GM18508 (cell line): ENCODE results near the gene EML1.
A peak's percentile ranks its signal among the peaks of the same experiment; 100 is the strongest.

Experiments
- ATAC-seq: cut with Tn5 transposase; IDR thresholded peaks from one replicate; pipeline ENCODE4 v1.9.1; 2021; ENCODE audit warnings: moderate number of reproducible peaks; ENCODE audit not compliant: insufficient read depth, unreplicated experiment

Gene EML1

DNA sequence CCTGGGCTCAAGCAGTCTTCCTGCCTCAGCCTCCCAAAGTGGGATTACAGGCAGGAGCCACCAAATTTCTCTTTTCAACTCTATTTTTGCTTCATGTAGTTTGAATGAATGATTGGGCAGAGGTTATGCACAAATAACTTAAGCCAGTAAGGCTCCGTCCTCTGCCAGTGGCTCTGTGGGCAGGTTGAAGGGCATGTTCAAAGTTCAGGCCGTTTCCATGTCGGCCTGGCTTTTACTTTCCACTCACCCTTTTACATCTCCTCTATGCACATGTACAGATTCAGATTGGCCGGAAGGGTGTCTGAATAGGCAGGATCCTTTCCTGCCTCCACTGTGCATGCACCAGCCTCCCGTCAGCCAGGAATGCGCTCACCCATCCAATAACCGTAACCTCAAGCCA is 132.3 kb downstream of the EML1 start:
- ATAC-seq: no peak

- ATAC-seq: no peak
These were observed 135.8 kb downstream of the EML1 start for GRCh38 chr14:99928963-99929362.

DNA sequence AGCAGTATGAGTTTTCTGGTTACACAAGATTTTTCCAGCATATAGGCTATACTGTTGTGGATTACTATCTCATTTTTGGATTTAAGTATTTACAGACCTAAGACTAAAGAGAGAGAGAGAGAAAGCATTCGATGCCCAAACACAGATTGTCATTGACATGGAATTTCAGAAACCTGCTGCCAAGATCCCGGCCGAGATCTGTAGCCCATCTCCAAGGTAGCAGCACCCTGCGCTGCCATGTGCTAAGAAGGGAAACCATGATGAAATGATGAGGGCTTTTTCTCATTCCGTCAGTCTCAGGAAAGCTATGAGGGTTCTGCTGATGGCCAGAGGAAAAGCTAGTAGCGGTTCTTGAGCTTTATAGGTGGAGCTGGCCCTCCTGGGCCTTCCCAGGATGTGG is 136.4 kb downstream of the EML1 start:
- ATAC-seq: no peak

DNA sequence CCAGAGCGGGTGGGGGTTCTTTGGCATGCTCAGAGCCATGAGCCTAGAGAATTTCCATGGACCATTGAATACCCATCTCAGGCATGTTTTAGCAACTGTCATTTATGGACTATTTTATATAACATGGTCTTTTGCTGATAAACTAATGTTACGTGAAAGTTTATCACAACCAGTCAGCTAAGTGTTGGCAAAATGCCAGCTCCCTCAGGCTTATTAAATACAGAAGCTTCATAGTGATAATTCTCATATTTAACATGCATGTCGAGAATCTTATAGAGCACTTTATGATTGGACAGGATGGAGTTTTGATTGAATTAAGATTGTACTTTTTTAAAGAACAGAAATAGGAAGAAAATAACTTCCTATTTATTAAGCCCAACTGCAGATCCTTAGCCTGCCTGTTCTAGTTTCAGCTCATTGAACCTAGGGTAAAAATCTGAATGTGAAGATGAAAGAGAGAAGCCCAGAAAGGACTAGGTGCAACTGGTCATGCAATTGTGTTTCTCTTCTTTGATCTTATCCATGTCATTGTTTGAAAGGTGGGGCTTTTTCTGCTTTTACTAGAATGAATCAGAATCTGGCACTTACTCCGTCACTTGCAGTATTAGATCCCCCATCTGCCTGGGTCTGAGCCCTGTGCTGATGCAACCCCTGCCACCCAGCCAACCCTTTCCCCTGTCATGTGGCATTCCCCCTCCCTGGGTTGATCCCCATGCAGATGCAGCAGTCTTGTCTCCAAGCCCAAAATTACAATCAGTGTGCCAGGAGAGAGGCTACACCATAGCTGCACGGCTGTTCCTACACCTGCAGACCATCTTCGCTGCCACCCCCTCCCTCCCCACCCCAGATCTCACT is 137.4 kb downstream of the EML1 start:
- peak; percentile 76 for ATAC-seq

- ATAC-seq: no peak
These were observed 138.1 kb downstream of the EML1 start for GRCh38 chr14:99931308-99931707.

- no peak for ATAC-seq
These were observed 142.8 kb downstream of the EML1 start for GRCh38 chr14:99936056-99936455.

- ATAC-seq: no peak
These were observed 143.7 kb downstream of the EML1 start for GRCh38 chr14:99936738-99937474.

DNA sequence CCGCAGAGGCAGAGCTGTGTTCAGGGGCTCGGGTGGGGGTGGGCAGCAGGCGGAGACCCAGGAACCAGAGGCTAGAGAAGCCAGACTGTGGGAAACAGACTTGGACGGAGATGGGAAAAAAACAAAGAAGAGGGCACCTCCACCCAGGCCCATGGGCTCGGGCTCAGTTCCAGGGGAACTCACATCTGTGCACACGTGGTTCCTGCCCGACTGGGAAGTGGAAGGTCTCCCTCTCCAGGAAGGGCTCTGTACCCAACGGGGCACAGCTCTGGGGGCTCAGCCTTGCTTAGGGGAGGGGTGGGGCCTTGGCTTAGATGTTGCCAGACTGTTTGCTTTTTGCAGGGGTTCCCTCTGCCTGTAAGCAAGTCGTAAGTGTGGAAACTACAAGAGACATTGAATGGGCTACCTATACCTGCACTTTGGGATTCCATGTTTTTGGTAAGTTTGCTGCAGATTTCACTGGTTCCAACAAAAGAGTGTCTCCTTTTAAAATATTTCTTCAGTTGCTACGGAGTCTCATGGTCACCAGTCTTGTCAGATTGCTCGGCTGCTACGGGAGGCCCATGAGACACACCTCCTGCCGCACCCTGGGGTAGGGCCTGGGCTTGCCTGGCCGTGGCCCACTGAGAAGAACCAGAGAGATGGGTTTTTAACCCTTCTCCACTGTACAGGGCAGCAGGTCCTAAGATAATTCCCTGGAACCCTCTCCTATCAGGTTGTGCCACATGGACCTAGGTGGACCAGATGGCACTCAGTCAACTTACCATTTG is 144.4 kb downstream of the EML1 start:
- no peak for ATAC-seq

DNA sequence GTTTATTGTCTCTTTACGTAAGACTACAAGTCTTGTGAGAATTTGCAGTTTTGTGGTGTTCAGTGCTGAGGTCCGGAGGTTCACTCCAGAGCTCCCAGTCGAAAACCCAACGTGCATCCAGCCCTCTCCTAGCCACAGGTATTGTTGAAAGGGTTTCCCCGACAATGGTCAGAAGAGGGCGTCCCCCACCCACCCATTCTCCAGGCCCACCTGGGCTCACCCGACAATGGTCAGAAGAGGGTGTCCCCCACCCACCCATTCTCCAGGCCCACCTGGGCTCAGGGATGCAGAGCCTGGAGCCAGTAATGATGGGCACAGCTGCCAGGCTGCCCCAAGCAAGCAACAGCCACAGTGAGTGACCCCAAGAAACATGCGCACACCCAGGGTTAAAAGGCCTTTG is 145.2 kb downstream of the EML1 start:
- no peak for ATAC-seq

- no peak for ATAC-seq
These were observed 145.7 kb downstream of the EML1 start for GRCh38 chr14:99938896-99939295.

- ATAC-seq: no peak
These were observed 146.2 kb downstream of the EML1 start for GRCh38 chr14:99939421-99939820.

DNA sequence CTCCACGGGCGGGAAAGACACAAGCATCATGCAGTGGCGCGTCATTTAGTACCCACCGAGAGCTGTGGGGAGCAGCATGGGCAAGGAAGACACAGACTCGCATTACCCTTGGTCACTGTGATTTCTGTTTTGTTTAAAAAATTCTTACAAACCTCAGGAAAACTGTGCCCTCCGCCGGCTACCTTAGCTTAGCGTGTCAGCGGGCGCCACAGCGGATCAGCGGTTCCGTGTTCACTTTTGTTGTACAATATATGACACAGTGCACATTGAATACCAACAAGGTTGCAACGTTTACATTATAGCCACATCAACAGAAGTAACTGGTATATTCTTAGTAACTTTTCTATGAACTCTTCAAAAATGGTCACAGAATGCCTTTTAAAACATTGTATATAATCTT is 146.9 kb downstream of the EML1 start:
- no peak for ATAC-seq

GRCh38 chr14:99941211-99941610 is 148.0 kb downstream of the EML1 start:
- ATAC-seq: no peak

GRCh38 chr14:99943620-99944019 is 150.4 kb downstream of the EML1 start:
- ATAC-seq: no peak

GRCh38 chr14:99944241-99944651 is 151.0 kb downstream of the EML1 start:
- no peak for ATAC-seq

DNA sequence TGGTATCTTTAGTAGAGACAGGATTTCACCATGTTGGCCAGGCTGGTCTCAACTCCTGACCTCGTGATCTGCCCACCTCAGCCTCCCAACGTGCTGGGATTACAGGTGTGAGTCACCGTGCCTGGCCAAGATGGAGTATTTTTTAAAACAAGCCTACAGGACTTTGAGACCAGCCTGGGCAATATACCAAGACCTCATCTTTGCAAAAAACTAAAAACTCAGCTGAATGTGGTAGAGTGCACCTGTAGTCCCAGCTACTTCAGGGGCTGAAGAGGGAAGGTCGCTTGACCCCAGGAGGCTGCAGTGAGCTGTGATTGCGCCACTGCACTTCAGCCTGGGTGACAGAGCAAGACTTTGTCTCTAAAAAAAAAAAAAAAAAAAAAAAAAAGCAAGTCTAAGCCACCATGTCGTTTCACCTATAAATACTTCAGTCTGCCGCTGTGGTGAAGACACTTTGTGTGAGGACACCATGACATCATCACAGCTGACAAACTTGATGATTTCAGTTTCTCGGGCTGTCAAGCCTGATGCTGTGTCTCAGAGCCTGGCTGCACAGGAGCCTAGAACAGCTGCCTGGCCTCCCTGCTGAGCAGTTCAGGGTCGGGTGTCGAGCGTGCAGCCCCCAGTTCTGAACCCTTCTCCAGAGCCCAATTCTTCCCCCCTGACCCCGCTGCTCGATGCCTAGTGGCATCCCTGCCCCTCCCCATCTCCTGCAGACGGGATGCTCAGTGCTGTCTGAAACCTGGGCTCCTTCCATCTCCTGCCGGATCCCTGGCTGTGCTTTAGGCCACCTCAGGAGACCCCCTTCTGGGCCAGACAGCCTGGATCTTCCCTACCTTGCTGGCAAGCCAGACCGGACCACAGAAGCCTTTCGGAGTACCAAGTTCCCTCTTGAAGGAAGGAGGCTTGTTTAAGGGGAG is 152.8 kb downstream of the EML1 start:
- no peak for ATAC-seq

DNA sequence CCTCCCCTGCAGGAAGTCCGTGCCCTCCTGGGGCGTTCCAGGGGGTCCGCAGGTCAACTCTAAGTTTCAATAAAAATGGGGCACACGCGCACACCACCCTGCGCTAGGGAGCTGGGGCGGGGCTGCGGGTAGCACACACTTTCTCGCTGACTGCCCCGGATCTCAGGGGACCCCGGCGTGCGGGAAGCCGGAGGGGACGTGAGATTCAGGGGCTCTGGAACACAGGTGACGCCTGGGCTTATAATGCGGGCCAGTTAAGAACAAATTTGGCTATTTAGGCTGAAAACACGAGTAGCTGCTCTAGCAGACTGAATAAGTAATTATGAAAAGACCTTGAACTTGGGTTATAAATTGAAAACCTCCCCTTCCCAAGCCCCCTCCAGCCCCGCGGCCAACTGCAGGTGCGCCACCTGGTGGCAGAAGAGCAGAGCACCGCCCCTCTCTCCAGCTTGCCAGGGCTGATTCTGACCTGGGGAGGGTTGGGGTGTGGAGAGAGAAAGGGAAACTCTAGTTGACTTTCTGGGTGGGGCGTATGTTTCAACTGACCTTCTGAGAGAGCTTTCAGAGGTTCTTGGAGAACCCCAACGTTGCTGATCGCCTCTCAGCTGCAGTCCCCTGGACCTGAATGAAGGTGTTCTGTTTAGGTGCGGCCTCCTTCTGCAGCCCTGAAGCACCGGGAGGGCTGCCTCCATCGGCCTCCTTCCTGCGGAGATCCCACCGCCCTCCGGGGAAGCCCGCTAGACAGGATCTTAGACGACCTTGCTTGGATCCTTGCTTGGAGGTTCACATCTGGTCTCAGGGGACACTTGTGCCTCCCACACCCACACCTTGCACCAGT is 153.7 kb downstream of the EML1 start:
- no peak for ATAC-seq

DNA sequence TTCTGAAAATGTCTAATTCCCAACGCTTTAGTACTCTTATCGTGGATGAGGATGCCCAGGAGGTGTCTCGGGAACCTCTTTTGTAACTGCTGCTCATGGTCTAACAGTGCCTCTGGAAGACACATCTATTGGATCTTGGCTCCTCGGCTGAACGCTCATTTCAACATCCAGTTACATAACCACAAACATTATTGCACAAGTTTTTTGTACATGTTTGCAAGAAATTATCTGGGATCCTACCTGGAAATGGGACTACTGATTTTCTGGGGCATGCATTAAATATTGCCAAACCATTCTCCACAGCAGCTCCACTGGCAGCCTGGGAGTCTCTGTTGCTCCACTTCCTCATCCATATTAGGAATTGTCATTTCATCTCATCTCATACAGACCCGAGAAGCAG is 154.5 kb downstream of the EML1 start:
- ATAC-seq: no peak
